ENCODE data around the gene GSE1. TPM values are rescaled to one million over a fixed set of nuclear protein-coding genes. Genes with fewer than 3 reads are reported as not detected.
A peak's percentile ranks its signal among the peaks of the same experiment; 100 is the strongest.

GSE1 gene
- total RNA-seq, 2 experiments from 2014 or later, result 15.3 to 16.0 TPM

GRCh38 chr16:85707528-85708095 is 94.5 kb downstream of the GSE1 start:
- Mint-ChIP-seq H3K27me3 (no peaks in the 10 kb centered on the region), H3K4me3 (no peak overlapping the region), H3K9me3 (peaks cover 5% of the 10 kb centered on the region), H3K27ac (no peak overlapping the region), H3K4me1 (ENCODE audit: low read depth) (no peaks in the 10 kb centered on the region), H3K36me3 (no peaks in the 10 kb centered on the region)
- POLR2A ChIA-PET, result no interaction called here
- no peak for DNase-seq
- CTCF ChIA-PET, result no interaction called here
- intact Hi-C loops (cut with micrococcal nuclease), result no loop called here

DNA sequence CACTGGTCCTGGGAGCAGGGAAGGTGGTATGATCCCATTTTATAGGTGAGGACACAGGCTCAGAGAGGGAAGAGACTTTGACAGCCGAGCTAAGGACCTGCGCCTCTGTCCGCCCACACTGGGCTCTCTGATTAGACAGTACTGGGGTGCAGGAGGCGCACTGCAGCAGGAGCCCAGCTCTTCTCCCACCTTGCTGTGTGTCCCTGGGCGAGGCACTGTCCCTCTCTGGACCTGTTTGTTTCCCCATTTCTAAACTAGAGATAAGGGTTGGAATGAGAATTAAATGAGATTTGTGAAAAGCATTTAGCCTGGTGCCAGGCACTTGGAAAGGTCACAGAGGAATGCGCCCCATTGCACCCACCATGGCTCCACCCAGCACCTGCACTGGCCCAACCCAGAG is 95.2 kb downstream of the GSE1 start:
- intact Hi-C loops (cut with micrococcal nuclease), result no loop called here
- Mint-ChIP-seq H3K27ac (no peak overlapping the region), H3K36me3 (no peaks in the 10 kb centered on the region), H3K27me3 (no peaks in the 10 kb centered on the region), H3K4me1 (ENCODE audit: low read depth) (no peaks in the 10 kb centered on the region), H3K4me3 (no peak overlapping the region), H3K9me3 (peaks cover 5% of the 10 kb centered on the region)
- CTCF ChIA-PET, result interaction anchor here (1.4 to 1.9 kb wide), 2 partner anchors 9 to 11 kb away, joined by 5 to 6 read pairs; no protein-coding TSS in a partner anchor
- no peak for DNase-seq
- POLR2A ChIA-PET, result no interaction called here

GRCh38 chr16:85709766-85710585 is 96.9 kb downstream of the GSE1 start:
- H3K9me3 Mint-ChIP-seq, result peaks cover 5% of the 10 kb centered on the region
- ChIA-PET CTCF (interaction anchor here (1.9 kb wide), 1 partner anchor 9 kb away, joined by 5 read pairs; no protein-coding TSS in a partner anchor), POLR2A (no interaction called here)
- H3K27me3 Mint-ChIP-seq, result no peaks in the 10 kb centered on the region
- DNase-seq, result no peak
- H3K4me3 Mint-ChIP-seq, result no peak overlapping the region
- H3K27ac Mint-ChIP-seq, result no peak overlapping the region
- no peaks in the 10 kb centered on the region for H3K4me1 Mint-ChIP-seq (ENCODE audit: low read depth)
- no peaks in the 10 kb centered on the region for H3K36me3 Mint-ChIP-seq
- intact Hi-C loops (cut with micrococcal nuclease), result no loop called here

DNA sequence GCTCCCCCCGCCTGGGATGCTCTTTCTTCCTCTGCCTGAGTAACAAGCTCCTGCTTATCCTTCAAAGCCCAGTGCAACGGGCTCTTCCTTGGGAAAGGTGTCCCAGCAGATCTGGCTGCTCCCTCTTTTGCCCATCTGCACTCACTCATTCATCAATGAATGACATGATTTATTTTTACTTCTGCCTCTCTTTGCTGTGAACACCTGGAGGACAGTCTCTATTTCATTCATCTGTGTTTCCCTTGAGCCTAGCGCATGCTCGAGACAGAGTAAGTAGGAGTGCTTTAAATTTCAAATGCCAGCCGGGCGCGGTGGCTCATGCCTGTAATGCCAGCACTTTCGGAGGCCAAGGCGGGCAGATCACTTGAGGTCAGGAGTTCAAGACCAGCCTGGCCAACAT is 97.6 kb downstream of the GSE1 start:
- H3K27ac Mint-ChIP-seq, result no peak overlapping the region
- peaks cover 5% of the 10 kb centered on the region for H3K9me3 Mint-ChIP-seq
- peaks cover 5% of the 10 kb centered on the region for H3K27me3 Mint-ChIP-seq
- H3K4me3 Mint-ChIP-seq, result no peak overlapping the region
- H3K4me1 Mint-ChIP-seq (ENCODE audit: low read depth), result peaks cover 4% of the 10 kb centered on the region
- intact Hi-C loops (cut with micrococcal nuclease), result no loop called here
- ChIA-PET CTCF (no interaction called here), POLR2A (no interaction called here)
- no peaks in the 10 kb centered on the region for H3K36me3 Mint-ChIP-seq
- DNase-seq, result no peak

GRCh38 chr16:85711982-85712587 is 99.0 kb downstream of the GSE1 start:
- no peaks in the 10 kb centered on the region for H3K36me3 Mint-ChIP-seq
- peaks cover 5% of the 10 kb centered on the region for H3K9me3 Mint-ChIP-seq
- peaks cover 4% of the 10 kb centered on the region for H3K4me1 Mint-ChIP-seq (ENCODE audit: low read depth)
- intact Hi-C loops (cut with micrococcal nuclease), result no loop called here
- peaks cover 6% of the 10 kb centered on the region for H3K27me3 Mint-ChIP-seq
- CTCF ChIA-PET, result interaction anchor here (0.9 kb wide), 1 partner anchor 8 kb away, joined by 4 read pairs; no protein-coding TSS in a partner anchor
- POLR2A ChIA-PET, result no interaction called here
- no peak for DNase-seq
- H3K4me3 Mint-ChIP-seq, result no peak overlapping the region
- H3K27ac Mint-ChIP-seq, result no peak overlapping the region

GRCh38 chr16:85712801-85713200 is 99.7 kb downstream of the GSE1 start:
- no peak overlapping the region for H3K4me3 Mint-ChIP-seq
- H3K4me1 Mint-ChIP-seq (ENCODE audit: low read depth), result peaks cover 4% of the 10 kb centered on the region
- intact Hi-C loops (cut with micrococcal nuclease), result no loop called here
- H3K27me3 Mint-ChIP-seq, result peaks cover 7% of the 10 kb centered on the region
- CTCF ChIA-PET, result no interaction called here
- no peak overlapping the region for H3K27ac Mint-ChIP-seq
- DNase-seq, result no peak
- no peaks in the 10 kb centered on the region for H3K36me3 Mint-ChIP-seq
- POLR2A ChIA-PET, result no interaction called here
- H3K9me3 Mint-ChIP-seq, result peaks cover 5% of the 10 kb centered on the region

GRCh38 chr16:85715169-85716021 is 102.3 kb downstream of the GSE1 start:
- ChIA-PET POLR2A (interaction anchor here (0.7 kb wide), 1 partner anchor 105 kb away, joined by 3 read pairs; no protein-coding TSS in a partner anchor), CTCF (interaction anchor here (0.7 to 7.1 kb wide), 5 partner anchors 11 to 295 kb away, joined by 3 to 74 read pairs (median 5); no protein-coding TSS in a partner anchor)
- DNase-seq, result no peak
- Mint-ChIP-seq H3K4me3 (no peak overlapping the region), H3K4me1 (ENCODE audit: low read depth) (peaks cover 4% of the 10 kb centered on the region), H3K27ac (no peak overlapping the region), H3K9me3 (peaks cover 5% of the 10 kb centered on the region), H3K36me3 (no peaks in the 10 kb centered on the region), H3K27me3 (peaks cover 7% of the 10 kb centered on the region)
- intact Hi-C loops (cut with micrococcal nuclease), result no loop called here

DNA sequence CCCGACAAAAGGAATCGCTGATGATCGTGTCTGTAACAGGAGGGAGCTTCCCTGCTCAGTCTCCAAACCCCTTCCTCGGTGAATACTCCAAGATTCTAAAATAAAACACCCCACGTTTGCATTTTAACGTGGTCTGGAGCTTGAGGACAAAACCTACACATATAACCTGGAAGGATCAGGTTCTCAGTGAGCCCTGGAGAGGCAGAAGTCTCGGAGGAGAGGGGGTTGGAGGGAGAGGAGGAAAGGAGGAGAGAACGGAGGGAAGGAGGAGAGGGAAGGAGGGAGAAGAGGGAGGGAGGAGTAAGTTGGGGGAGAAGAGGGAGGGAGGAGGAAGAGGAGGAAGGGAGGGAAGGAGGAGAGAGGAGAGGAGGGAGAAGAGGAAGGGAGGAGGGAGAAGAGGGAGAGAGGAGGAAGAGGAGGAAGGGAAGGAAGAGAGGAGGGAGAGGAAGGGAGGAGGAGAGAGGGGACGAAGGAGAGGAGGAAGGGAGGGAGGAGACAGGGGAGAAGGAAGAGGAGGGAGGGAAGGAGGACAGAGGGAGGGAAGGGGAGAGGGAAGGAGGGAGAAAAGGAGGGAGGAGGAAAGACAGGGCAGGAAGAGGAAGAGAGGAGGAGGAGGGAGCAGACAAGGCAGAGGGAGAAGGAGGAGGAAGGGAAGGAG is 103.0 kb downstream of the GSE1 start:
- no peak overlapping the region for H3K4me3 Mint-ChIP-seq
- H3K4me1 Mint-ChIP-seq (ENCODE audit: low read depth), result peaks cover 4% of the 10 kb centered on the region
- no peak overlapping the region for H3K27ac Mint-ChIP-seq
- intact Hi-C loops (cut with micrococcal nuclease), result no loop called here
- no peaks in the 10 kb centered on the region for H3K36me3 Mint-ChIP-seq
- H3K9me3 Mint-ChIP-seq, result peaks cover 5% of the 10 kb centered on the region
- DNase-seq, result no peak
- ChIA-PET CTCF (interaction anchor here (0.7 to 7.1 kb wide), 6 partner anchors 10 to 295 kb away, joined by 3 to 74 read pairs (median 5); no protein-coding TSS in a partner anchor), POLR2A (interaction anchor here (0.7 kb wide), 1 partner anchor 106 kb away, joined by 3 read pairs; no protein-coding TSS in a partner anchor)
- peaks cover 7% of the 10 kb centered on the region for H3K27me3 Mint-ChIP-seq

- DNase-seq, result no peak
- Mint-ChIP-seq H3K36me3 (no peaks in the 10 kb centered on the region), H3K9me3 (peaks cover 5% of the 10 kb centered on the region), H3K4me1 (ENCODE audit: low read depth) (peaks cover 4% of the 10 kb centered on the region), H3K27ac (no peak overlapping the region), H3K27me3 (peaks cover 7% of the 10 kb centered on the region), H3K4me3 (no peak overlapping the region)
- ChIA-PET CTCF (interaction anchor here (1.0 to 7.1 kb wide), 5 partner anchors 21 to 101 kb away, joined by 3 to 74 read pairs (median 5); no protein-coding TSS in a partner anchor), POLR2A (no interaction called here)
- intact Hi-C loops (cut with micrococcal nuclease), result no loop called here
Observed at GRCh38 chr16:85716680-85717038, 103.5 kb downstream of the GSE1 start.

GRCh38 chr16:85717393-85718152 is 104.5 kb downstream of the GSE1 start:
- ChIA-PET CTCF (interaction anchor here (0.7 to 7.1 kb wide), 12 partner anchors 9 to 297 kb away, joined by 3 to 74 read pairs (median 4); no protein-coding TSS in a partner anchor), POLR2A (no interaction called here)
- Mint-ChIP-seq H3K27me3 (peaks cover 7% of the 10 kb centered on the region), H3K4me1 (ENCODE audit: low read depth) (peaks cover 4% of the 10 kb centered on the region), H3K9me3 (no peaks in the 10 kb centered on the region), H3K27ac (no peak overlapping the region), H3K4me3 (no peak overlapping the region), H3K36me3 (no peaks in the 10 kb centered on the region)
- peak; percentile 67 for DNase-seq
- intact Hi-C loops (cut with micrococcal nuclease), result loop anchor here (1.0 kb wide), 1 partner anchor 58 kb away; no protein-coding TSS in a partner anchor

DNA sequence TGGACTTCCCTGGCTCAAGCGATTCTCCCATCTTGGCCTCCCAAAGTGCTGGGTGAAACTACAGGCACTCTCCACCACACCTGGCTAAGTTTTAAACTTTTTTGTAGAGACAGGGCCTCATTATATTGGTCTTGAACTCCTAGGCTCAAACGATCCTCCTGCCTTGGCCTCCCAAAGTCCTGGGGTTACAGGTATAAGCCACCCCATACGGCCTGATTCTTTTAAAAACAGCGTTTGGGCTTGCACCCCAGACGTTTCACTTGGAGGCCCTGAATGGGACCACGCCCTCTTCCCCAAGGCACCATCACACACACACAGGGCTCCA is 105.0 kb downstream of the GSE1 start:
- Mint-ChIP-seq H3K4me3 (no peak overlapping the region), H3K27me3 (peaks cover 7% of the 10 kb centered on the region), H3K4me1 (ENCODE audit: low read depth) (peaks cover 4% of the 10 kb centered on the region), H3K36me3 (no peaks in the 10 kb centered on the region), H3K27ac (no peak overlapping the region), H3K9me3 (no peaks in the 10 kb centered on the region)
- POLR2A ChIA-PET, result no interaction called here
- intact Hi-C loops (cut with micrococcal nuclease), result loop anchor here (1.0 kb wide), 1 partner anchor 59 kb away; no protein-coding TSS in a partner anchor
- CTCF ChIA-PET, result interaction anchor here (0.7 to 7.1 kb wide), 8 partner anchors 9 to 325 kb away, joined by 3 to 74 read pairs (median 6); no protein-coding TSS in a partner anchor
- DNase-seq, result no peak
